Panc1 (cell line): ENCODE data around the gene SSUH2.
"Not testable (repeated sequence)": the region's sequence is repeated elsewhere in the genome, so short reads cannot be mapped to it uniquely, and the experiment has no call there.

Experiments
- CTCF ChIP-seq: fragments of 450-650 bp; IDR thresholded peaks from 2 replicates; pipeline ENCODE4 v1.5.1; 2017; ENCODE audit warnings: mild to moderate bottlenecking
- POLR2AphosphoS5 ChIP-seq: IDR thresholded peaks from 2 replicates; pipeline ENCODE4 v1.6.1; 2012; ENCODE audit warnings: mild to moderate bottlenecking, low read depth, low read length, moderate library complexity

GRCh38 chr3:8580434-8580833, 64.2 kb downstream of the SSUH2 start:
- not testable (repeated sequence) for TF ChIP-seq CTCF, POLR2AphosphoS5
